ENCODE data around the gene APEH. TPM values are rescaled to one million over a fixed set of nuclear protein-coding genes. Genes with fewer than 3 reads are reported as not detected.

The APEH gene
- total RNA-seq, 1 experiment from 2014 or later: 236 TPM

- Histone ChIP-seq H3K4me3 (ENCODE audit: low read length) (no peak overlapping the region), H3K79me2 (ENCODE audit: low read length) (no peaks in the 10 kb centered on the region), H3K27ac (ENCODE audit: low read length) (no peak overlapping the region), H3K36me3 (ENCODE audit: low read depth, low read length) (no peaks in the 10 kb centered on the region), H3K9me2 (replicated peaks; ENCODE audit: low read length) (no peaks in the 10 kb centered on the region), H3K27me3 (ENCODE audit: low read length) (no peaks in the 10 kb centered on the region), H3F3A (ENCODE audit: low read length, unreplicated experiment) (no peaks in the 10 kb centered on the region), H3K9me3 (ENCODE audit: low read length) (no peaks in the 10 kb centered on the region), H4K20me1 (ENCODE audit: low read length) (no peaks in the 10 kb centered on the region), H3K4me1 (ENCODE audit: insufficient read depth, low read length) (peaks cover 8% of the 10 kb centered on the region), H3K4me2 (ENCODE audit: low read length) (no peak overlapping the region), H3K9ac (ENCODE audit: low read length) (no peak overlapping the region), H2AFZ (ENCODE audit: low read length) (no peak overlapping the region)
- TF ChIP-seq EZH2phosphoT487 (IDR thresholded peaks at IDR 0.05; ENCODE audit: borderline replicate concordance, low read length) (no peak), EZH2 (IDR thresholded peaks at IDR 0.05; ENCODE audit: low read length, unreplicated experiment) (no peak), CTCF (conservative IDR thresholded peaks at IDR 0.05; ENCODE audit: low read depth, low read length) (no peak)
- intact Hi-C loops (cut with micrococcal nuclease): no loop called here
- no peak for ATAC-seq
- CTCF ChIA-PET: no interaction called here
- BruUV-seq (replicated peaks): no TSS peak
- POLR2A ChIA-PET (ENCODE audit: unreplicated experiment): no interaction called here
- no peak for DNase-seq
Observed at GRCh38 chr3:49641921-49642707, 32.0 kb upstream of the APEH start.

- no TSS peak for BruUV-seq (replicated peaks)
- Histone ChIP-seq H3K27me3 (ENCODE audit: low read length) (no peaks in the 10 kb centered on the region), H3K9me2 (replicated peaks; ENCODE audit: low read length) (no peaks in the 10 kb centered on the region), H3F3A (ENCODE audit: low read length, unreplicated experiment) (no peaks in the 10 kb centered on the region), H3K36me3 (ENCODE audit: low read depth, low read length) (no peaks in the 10 kb centered on the region), H3K4me1 (ENCODE audit: insufficient read depth, low read length) (peaks cover 10% of the 10 kb centered on the region), H3K4me3 (ENCODE audit: low read length) (no peak overlapping the region), H3K9ac (ENCODE audit: low read length) (no peak overlapping the region), H4K20me1 (ENCODE audit: low read length) (no peaks in the 10 kb centered on the region), H2AFZ (ENCODE audit: low read length) (no peak overlapping the region), H3K79me2 (ENCODE audit: low read length) (no peaks in the 10 kb centered on the region), H3K9me3 (ENCODE audit: low read length) (no peaks in the 10 kb centered on the region), H3K4me2 (ENCODE audit: low read length) (no peak overlapping the region), H3K27ac (ENCODE audit: low read length) (no peak overlapping the region)
- ATAC-seq (no peak), DNase-seq (no peak)
- TF ChIP-seq EZH2phosphoT487 (IDR thresholded peaks at IDR 0.05; ENCODE audit: borderline replicate concordance, low read length) (no peak), CTCF (conservative IDR thresholded peaks at IDR 0.05; ENCODE audit: low read depth, low read length) (no peak), EZH2 (IDR thresholded peaks at IDR 0.05; ENCODE audit: low read length, unreplicated experiment) (no peak)
- POLR2A ChIA-PET (ENCODE audit: unreplicated experiment): no interaction called here
- CTCF ChIA-PET: no interaction called here
- intact Hi-C loops (cut with micrococcal nuclease): no loop called here
Observed at GRCh38 chr3:49642708-49643145, 31.4 kb upstream of the APEH start.

GRCh38 chr3:49644684-49645083 lies 29.5 kb upstream of the APEH start:
- Histone ChIP-seq H2AFZ (ENCODE audit: low read length) (no peak overlapping the region), H3F3A (ENCODE audit: low read length, unreplicated experiment) (no peaks in the 10 kb centered on the region), H3K27ac (ENCODE audit: low read length) (no peak overlapping the region), H3K4me1 (ENCODE audit: insufficient read depth, low read length) (peaks cover 5% of the 10 kb centered on the region; the same call in 1 of the 2 replicates), H3K4me2 (ENCODE audit: low read length) (no peak overlapping the region), H3K79me2 (ENCODE audit: low read length) (no peaks in the 10 kb centered on the region), H3K27me3 (ENCODE audit: low read length) (no peaks in the 10 kb centered on the region), H3K36me3 (ENCODE audit: low read depth, low read length) (no peaks in the 10 kb centered on the region), H3K9me2 (replicated peaks; ENCODE audit: low read length) (no peaks in the 10 kb centered on the region), H3K9ac (ENCODE audit: low read length) (no peak overlapping the region), H3K4me3 (ENCODE audit: low read length) (no peak overlapping the region), H3K9me3 (ENCODE audit: low read length) (no peaks in the 10 kb centered on the region), H4K20me1 (ENCODE audit: low read length) (no peaks in the 10 kb centered on the region)
- no peak for DNase-seq
- CTCF ChIA-PET: no interaction called here
- intact Hi-C loops (cut with micrococcal nuclease): no loop called here
- TF ChIP-seq EZH2 (IDR thresholded peaks at IDR 0.05; ENCODE audit: low read length, unreplicated experiment) (no peak), EZH2phosphoT487 (IDR thresholded peaks at IDR 0.05; ENCODE audit: borderline replicate concordance, low read length) (no peak), CTCF (conservative IDR thresholded peaks at IDR 0.05; ENCODE audit: low read depth, low read length) (no peak)
- no peak for ATAC-seq
- POLR2A ChIA-PET (ENCODE audit: unreplicated experiment): no interaction called here
- BruUV-seq (replicated peaks): no TSS peak
